ENCODE measurements around the gene MAT2B.

DNA sequence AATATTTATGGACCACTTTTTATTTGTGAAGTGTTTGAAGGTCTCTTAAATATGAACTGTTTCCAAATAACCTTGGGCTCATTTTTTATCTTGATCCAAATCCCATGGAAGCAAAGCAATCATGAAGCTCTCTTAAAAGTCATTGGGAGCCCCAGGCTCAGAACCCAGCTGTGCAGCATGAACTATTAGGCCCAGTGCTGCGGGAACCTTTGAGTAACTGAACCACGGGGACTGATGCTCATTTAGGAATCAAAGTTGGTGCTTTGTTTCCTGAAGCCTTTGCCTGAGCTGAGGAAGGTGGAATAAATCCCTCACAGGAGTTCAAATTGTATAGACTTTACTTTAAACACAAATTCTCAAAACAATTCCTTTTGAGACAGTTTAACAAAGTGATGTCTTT is 27.8 kb downstream of the MAT2B start:
- TF ChIP-seq SUZ12 (IDR thresholded peaks at IDR 0.05; ENCODE audit: extremely low read depth, insufficient read depth, insufficient read length) (no peak), ZNF274 (IDR thresholded peaks at IDR 0.05; ENCODE audit: low read depth, low read length) (no peak), YY1 (IDR thresholded peaks at IDR 0.05; ENCODE audit: insufficient read depth, insufficient read length) (no peak)
